GM12801 (cell line): Measurements from ENCODE around the gene SCYGR8.

Experiments used
- TF ChIP-seq, protein P1 (sequence below): IDR thresholded peaks from one replicate; pipeline ENCODE4 v1.5.1; 2011; ENCODE audit warnings: control low read depth; ENCODE audit not compliant: insufficient read length; ENCODE audit errors: extremely low read depth

Gene SCYGR8, protein sequence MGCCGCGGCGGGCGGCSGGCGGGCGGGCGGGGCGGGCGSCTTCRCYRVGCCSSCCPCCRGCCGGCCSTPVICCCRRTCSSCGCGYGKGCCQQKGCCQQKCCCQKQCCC

DNA sequence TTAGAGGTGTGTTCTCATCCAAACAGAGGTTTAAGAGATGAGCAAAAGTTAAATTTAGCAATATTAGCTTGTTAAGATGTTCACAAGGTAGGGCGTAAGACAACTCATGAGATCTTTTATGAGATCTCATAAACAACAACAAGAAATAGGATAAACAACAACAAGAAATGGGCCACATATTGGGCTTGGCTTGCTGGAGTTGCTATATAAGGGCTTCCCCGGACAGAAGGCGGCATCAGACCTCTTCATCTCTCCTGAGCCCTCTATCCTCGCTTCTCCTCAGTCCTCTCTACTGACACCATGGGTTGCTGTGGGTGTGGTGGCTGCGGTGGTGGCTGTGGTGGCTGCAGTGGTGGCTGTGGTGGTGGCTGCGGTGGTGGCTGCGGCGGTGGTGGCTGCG is at the start of gene SCYGR8:
Gene SCYGR8, plus strand, starts transcription at position 301 of the 400 bp plus-strand sequence. Its CDS starts 0 bp downstream, at position 301.
- TF ChIP-seq, protein P1, sequence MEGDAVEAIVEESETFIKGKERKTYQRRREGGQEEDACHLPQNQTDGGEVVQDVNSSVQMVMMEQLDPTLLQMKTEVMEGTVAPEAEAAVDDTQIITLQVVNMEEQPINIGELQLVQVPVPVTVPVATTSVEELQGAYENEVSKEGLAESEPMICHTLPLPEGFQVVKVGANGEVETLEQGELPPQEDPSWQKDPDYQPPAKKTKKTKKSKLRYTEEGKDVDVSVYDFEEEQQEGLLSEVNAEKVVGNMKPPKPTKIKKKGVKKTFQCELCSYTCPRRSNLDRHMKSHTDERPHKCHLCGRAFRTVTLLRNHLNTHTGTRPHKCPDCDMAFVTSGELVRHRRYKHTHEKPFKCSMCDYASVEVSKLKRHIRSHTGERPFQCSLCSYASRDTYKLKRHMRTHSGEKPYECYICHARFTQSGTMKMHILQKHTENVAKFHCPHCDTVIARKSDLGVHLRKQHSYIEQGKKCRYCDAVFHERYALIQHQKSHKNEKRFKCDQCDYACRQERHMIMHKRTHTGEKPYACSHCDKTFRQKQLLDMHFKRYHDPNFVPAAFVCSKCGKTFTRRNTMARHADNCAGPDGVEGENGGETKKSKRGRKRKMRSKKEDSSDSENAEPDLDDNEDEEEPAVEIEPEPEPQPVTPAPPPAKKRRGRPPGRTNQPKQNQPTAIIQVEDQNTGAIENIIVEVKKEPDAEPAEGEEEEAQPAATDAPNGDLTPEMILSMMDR: no peak

DNA sequence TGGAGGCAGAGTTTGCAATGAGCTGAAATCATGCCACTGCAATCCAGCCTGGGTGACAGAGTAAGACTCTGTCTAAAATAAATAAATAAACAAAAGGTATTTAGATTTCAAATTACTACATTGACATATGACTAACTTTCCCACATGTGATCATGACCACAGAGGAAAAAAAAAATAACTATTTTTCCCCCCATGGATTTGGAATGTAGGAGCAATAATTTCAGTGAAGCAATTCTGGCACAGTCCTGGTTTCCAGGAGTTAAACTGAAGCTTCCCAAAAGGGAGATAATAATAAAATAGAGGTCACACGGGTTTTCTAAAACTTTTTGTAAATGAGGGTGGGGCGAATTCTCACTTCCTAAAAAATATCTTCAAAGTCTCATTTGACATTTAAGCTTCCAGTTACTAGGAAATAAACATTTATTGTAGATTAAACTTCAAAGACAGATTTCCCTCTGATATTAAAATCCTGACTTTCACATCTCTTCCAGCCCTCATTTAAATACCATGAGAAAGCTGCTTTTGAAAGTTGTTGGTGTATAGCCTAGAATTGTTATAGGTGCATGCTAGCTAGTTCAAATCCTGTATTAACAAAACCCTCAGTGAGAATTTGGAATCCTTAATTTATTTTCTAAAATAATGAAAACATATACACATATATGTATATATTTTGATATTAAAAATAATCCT is 48.6 kb upstream of the SCYGR8 start:
- TF ChIP-seq, protein P1: no peak

DNA sequence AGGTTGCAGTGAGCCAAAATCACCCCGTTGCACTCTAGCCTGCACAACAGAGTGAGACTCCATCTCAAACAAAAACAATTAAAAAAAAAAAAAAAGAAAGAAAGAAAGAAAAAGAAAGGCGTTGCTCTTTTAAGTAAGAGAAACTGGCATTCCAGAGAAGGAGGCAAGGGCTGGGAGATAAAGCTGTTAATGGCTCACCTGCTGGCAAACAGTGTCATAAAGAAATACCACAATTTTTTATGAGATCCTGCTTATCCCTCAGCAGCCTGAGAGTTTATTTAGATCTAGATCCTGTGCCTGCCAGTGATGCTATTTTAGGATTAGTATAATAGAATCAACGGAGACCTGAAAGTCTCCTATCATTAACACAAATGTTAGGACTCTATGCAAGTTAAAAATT is 44.1 kb upstream of the SCYGR8 start:
- TF ChIP-seq, protein P1: no peak

DNA sequence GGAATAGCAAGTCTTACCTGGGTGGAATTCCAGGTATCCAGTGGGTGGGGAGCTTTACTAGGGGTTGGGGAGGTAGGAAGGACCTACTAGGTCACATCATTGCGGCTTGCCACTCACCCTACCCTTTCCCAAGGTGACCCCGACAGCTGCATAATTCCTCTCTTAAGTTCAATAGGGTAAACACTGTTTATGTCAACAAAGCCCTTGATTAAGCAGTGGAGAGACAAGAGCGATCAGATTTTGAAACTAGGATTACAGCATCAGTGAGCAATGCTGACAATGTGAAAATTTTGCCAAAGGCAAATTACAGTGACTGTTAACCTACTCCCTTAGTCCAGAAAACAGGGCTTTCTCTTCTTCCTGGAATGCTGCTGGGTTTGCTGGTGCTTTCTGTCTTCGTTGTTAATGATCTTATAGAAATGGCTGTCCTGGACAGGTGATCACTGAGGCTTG is 42.4 kb upstream of the SCYGR8 start:
- TF ChIP-seq, protein P1: no peak

DNA sequence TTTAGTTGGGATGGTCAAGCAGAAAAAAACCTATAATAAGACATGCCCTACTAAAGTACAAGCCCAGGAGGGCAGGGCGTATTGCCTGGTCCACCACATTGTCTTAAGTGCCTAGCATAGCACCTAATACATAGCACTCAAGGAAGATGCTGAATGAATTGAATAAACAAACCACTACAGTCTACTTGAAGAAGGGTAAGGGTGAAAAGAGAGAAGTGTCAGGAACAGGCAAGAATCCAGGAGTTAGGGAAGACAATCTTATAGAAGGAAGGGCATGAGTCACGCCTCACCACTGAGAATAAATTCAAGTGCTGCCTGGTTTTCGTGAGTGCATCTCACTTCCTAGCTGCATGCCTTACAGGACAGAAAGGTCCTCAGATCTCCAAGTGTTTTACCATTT is 41.7 kb upstream of the SCYGR8 start:
- TF ChIP-seq, protein P1: no peak

DNA sequence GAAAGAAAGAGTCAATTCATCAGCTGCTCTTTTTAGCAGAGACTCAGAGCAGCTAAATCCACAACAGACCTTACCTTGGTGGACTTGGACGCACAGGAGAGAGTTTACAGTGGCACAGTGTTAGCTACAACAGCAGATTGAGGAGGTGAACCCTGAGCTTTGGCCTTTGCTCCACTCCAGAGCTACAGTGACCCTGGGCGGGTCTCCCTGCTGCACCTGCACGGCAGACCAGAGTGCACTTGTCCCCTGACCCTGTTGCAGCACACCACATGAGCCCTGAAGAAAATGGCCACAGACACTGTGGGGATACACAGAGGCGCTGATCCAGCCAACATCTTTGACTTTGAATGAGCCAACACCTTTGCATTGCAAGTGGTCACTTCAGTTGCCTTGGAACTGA is 38.8 kb upstream of the SCYGR8 start:
- TF ChIP-seq, protein P1: no peak

DNA sequence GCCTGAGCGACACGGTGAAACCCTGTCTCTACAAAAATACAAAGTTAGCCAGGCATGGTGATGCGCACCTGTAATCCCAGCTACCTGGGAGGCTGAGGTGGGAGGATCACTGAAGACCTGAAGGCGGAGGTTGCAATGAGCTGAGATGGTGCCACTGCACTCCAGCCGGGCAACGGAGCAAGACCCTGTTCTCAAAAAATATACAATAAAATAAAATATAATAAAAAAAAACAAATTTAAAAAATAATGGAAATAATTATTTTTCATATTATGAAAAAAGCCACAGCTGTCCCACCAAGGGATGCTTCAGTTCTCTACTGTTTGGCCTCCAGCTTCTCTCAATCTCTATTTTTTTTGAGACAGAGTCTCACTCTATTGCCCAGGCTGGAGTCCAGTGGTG is 38.3 kb upstream of the SCYGR8 start:
- TF ChIP-seq, protein P1: no peak
